Neural cell (in vitro differentiated cells): ENCODE measurements around the gene FAM78B. TPM values are rescaled to one million over a fixed set of nuclear protein-coding genes. Genes with fewer than 3 reads are reported as not detected.

Experiments
- H2AFZ ChIP-seq: fragments of 200-600, 300-800 bp; sonication (generic), shearing (Covaris generic); 2 replicates; pipeline ENCODE4 v1.6.0; 2014; ENCODE audit warnings: low read depth, mild to moderate bottlenecking, antibody characterized with exemption, low read length, moderate library complexity
- H3F3A ChIP-seq: fragments of 200-600 bp; shearing (Covaris generic); 2 replicates; pipeline ENCODE4 v1.6.1; 2016; ENCODE audit warnings: mild to moderate bottlenecking, moderate library complexity, mixed read lengths, antibody characterized with exemption, low read length; ENCODE audit not compliant: insufficient read depth, poor library complexity, severe bottlenecking
- H3K27ac ChIP-seq: fragments of 200-600, 300-800 bp; sonication (generic), shearing (Covaris generic); 2 replicates; pipeline ENCODE4 v1.5.1; 2014; ENCODE audit warnings: mild to moderate bottlenecking, low read length, moderate library complexity
- H3K27me3 ChIP-seq: fragments of 300-800, 200-600 bp; sonication (generic), shearing (Covaris generic); 2 replicates; pipeline ENCODE4 v1.6.0; 2014; ENCODE audit warnings: mild to moderate bottlenecking, low read depth, low read length, moderate library complexity; ENCODE audit not compliant: insufficient read depth
- H3K36me3 ChIP-seq: fragments of 300-800, 200-600 bp; sonication (generic), shearing (Covaris generic); 2 replicates; pipeline ENCODE4 v1.5.1; 2014; ENCODE audit warnings: mild to moderate bottlenecking, antibody characterized with exemption, low read length, moderate library complexity; ENCODE audit not compliant: insufficient read depth
- H3K4me2 ChIP-seq: fragments of 300-800, 200-600 bp; sonication (generic), shearing (Covaris generic); 2 replicates; pipeline ENCODE4 v1.6.0; 2014; ENCODE audit warnings: mild to moderate bottlenecking, low read length
- H3K4me3 ChIP-seq: fragments of 300-800, 200-600 bp; sonication (generic), shearing (Covaris generic); 2 replicates; pipeline ENCODE4 v1.5.1; 2014; ENCODE audit warnings: mild to moderate bottlenecking, low read length, moderate library complexity
- H3K79me2 ChIP-seq: fragments of 200-600 bp; shearing (Covaris generic); replicated peaks from 2 replicates; pipeline ENCODE4 v1.6.0; 2014; ENCODE audit warnings: mild to moderate bottlenecking, low read length, moderate library complexity; ENCODE audit not compliant: insufficient read depth
- H3K9ac ChIP-seq: fragments of 300-800, 200-600 bp; sonication (generic), shearing (Covaris generic); 2 replicates; pipeline ENCODE4 v1.6.1; 2016; ENCODE audit warnings: mild to moderate bottlenecking, low read length, mixed read lengths
- H3K9me2 ChIP-seq: fragments of 200-600 bp; shearing (Covaris generic); 2 replicates; pipeline ENCODE4 v1.6.1; 2016; ENCODE audit warnings: mild to moderate bottlenecking, low read length, mixed read lengths; ENCODE audit not compliant: insufficient read depth
- H3K9me3 ChIP-seq: fragments of 200-600, 300-800 bp; sonication (generic), shearing (Covaris generic); 2 replicates; pipeline ENCODE4 v1.6.1; 2016; ENCODE audit warnings: mild to moderate bottlenecking, mixed run types, low read length, moderate library complexity, mixed read lengths
- H4K20me1 ChIP-seq: fragments of 200-600 bp; shearing (Covaris generic); 2 replicates; pipeline ENCODE4 v1.6.1; 2016; ENCODE audit warnings: mild to moderate bottlenecking, mixed run types; ENCODE audit not compliant: insufficient read depth
- EP300 ChIP-seq: fragments of 450-650 bp; conservative IDR thresholded peaks from 2 replicates; pipeline ENCODE4 v1.6.1; 2014; ENCODE audit warnings: antibody characterized with exemption, mild to moderate bottlenecking, moderate library complexity; ENCODE audit not compliant: poor library complexity, severe bottlenecking
- EZH2 ChIP-seq: fragments of 200-600, 300-800 bp; shearing (Covaris generic), sonication (generic); IDR thresholded peaks from 2 replicates; pipeline ENCODE4 v1.6.1; 2014; ENCODE audit warnings: antibody characterized with exemption, low read length, borderline replicate concordance, mild to moderate bottlenecking; ENCODE audit not compliant: insufficient read depth, poor library complexity, severe bottlenecking
- MXI1 ChIP-seq: fragments of 450-650 bp; conservative IDR thresholded peaks from 2 replicates; pipeline ENCODE4 v1.6.1; 2014; ENCODE audit warnings: antibody characterized with exemption, mild to moderate bottlenecking; ENCODE audit not compliant: poor library complexity, severe bottlenecking
- POLR2AphosphoS5 ChIP-seq: IDR thresholded peaks from 2 replicates; pipeline ENCODE4 v1.6.1; 2012
- RAD21 ChIP-seq: fragments of 450-650 bp; conservative IDR thresholded peaks from 2 replicates; pipeline ENCODE4 v1.6.1; 2014; ENCODE audit warnings: antibody characterized with exemption, mild to moderate bottlenecking, moderate library complexity
- SMC3 ChIP-seq: fragments of 450-650 bp; conservative IDR thresholded peaks from 2 replicates; pipeline ENCODE4 v1.6.1; 2014; ENCODE audit warnings: antibody characterized with exemption, mild to moderate bottlenecking, moderate library complexity; ENCODE audit not compliant: poor library complexity
- TAF1 ChIP-seq: IDR thresholded peaks from 2 replicates; pipeline ENCODE4 v1.6.1; 2012; ENCODE audit warnings: low read depth
- polyA plus RNA-seq: library from polyadenylated mRNA; depleted of rRNA; stranded (reverse); fragments of >200 nt; gene quantifications from 2 replicates; pipeline ENCODE4 v1.2.3, GENCODE V29; 2014
- TF ChIP-seq, protein P1 (sequence below): fragments of 450-650 bp; IDR thresholded peaks from 2 replicates; pipeline ENCODE4 v1.5.1; 2014; ENCODE audit warnings: antibody characterized with exemption, mild to moderate bottlenecking, moderate library complexity; ENCODE audit not compliant: poor library complexity, severe bottlenecking
- TF ChIP-seq, protein P2 (sequence below): IDR thresholded peaks from 2 replicates; pipeline ENCODE4 v1.6.1; 2012; ENCODE audit warnings: borderline replicate concordance

Gene FAM78B
- polyA plus RNA-seq, 1 donor from 2014 or later: 2.4 TPM

DNA sequence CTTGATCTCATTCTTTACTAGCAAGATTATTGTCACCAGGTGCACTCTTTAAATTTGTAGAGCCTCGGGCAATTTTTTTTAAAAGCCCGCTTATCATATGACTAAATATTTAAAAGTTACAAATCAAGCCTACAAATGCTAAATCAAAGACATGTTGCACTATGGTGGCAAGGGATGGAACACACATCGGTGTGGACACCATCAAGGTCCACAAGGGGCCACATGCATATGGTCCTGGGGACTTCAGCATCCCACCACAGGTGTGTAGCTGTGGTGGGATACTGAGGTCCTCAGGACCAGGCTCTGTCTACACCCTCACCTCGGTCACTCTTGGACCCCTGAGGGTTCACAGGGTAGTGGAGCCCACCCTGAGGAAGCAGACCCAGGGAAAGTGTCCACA is 45.8 kb downstream of the FAM78B start:
- H3K9me3 ChIP-seq: no peaks in the 10 kb centered on the region
- no peak overlapping the region for H3K27ac ChIP-seq
- H3K27me3 ChIP-seq: no peaks in the 10 kb centered on the region
- H3K4me3 ChIP-seq: no peak overlapping the region
- no peaks in the 10 kb centered on the region for H3K79me2 ChIP-seq
- no peak for TF ChIP-seq TAF1
- no peak for TF ChIP-seq EZH2
- TF ChIP-seq POLR2AphosphoS5: no peak
- TF ChIP-seq, protein P1, sequence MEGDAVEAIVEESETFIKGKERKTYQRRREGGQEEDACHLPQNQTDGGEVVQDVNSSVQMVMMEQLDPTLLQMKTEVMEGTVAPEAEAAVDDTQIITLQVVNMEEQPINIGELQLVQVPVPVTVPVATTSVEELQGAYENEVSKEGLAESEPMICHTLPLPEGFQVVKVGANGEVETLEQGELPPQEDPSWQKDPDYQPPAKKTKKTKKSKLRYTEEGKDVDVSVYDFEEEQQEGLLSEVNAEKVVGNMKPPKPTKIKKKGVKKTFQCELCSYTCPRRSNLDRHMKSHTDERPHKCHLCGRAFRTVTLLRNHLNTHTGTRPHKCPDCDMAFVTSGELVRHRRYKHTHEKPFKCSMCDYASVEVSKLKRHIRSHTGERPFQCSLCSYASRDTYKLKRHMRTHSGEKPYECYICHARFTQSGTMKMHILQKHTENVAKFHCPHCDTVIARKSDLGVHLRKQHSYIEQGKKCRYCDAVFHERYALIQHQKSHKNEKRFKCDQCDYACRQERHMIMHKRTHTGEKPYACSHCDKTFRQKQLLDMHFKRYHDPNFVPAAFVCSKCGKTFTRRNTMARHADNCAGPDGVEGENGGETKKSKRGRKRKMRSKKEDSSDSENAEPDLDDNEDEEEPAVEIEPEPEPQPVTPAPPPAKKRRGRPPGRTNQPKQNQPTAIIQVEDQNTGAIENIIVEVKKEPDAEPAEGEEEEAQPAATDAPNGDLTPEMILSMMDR: no peak
- TF ChIP-seq RAD21: no peak
- TF ChIP-seq EP300: no peak
- TF ChIP-seq SMC3: no peak
- TF ChIP-seq MXI1: no peak
- TF ChIP-seq, protein P2, sequence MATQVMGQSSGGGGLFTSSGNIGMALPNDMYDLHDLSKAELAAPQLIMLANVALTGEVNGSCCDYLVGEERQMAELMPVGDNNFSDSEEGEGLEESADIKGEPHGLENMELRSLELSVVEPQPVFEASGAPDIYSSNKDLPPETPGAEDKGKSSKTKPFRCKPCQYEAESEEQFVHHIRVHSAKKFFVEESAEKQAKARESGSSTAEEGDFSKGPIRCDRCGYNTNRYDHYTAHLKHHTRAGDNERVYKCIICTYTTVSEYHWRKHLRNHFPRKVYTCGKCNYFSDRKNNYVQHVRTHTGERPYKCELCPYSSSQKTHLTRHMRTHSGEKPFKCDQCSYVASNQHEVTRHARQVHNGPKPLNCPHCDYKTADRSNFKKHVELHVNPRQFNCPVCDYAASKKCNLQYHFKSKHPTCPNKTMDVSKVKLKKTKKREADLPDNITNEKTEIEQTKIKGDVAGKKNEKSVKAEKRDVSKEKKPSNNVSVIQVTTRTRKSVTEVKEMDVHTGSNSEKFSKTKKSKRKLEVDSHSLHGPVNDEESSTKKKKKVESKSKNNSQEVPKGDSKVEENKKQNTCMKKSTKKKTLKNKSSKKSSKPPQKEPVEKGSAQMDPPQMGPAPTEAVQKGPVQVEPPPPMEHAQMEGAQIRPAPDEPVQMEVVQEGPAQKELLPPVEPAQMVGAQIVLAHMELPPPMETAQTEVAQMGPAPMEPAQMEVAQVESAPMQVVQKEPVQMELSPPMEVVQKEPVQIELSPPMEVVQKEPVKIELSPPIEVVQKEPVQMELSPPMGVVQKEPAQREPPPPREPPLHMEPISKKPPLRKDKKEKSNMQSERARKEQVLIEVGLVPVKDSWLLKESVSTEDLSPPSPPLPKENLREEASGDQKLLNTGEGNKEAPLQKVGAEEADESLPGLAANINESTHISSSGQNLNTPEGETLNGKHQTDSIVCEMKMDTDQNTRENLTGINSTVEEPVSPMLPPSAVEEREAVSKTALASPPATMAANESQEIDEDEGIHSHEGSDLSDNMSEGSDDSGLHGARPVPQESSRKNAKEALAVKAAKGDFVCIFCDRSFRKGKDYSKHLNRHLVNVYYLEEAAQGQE: no peak
- no peaks in the 10 kb centered on the region for H4K20me1 ChIP-seq
- no peaks in the 10 kb centered on the region for H3K36me3 ChIP-seq
- no peaks in the 10 kb centered on the region for H3F3A ChIP-seq
- H3K4me2 ChIP-seq: no peak overlapping the region
- no peak overlapping the region for H2AFZ ChIP-seq
- no peaks in the 10 kb centered on the region for H3K9me2 ChIP-seq
- H3K9ac ChIP-seq: no peak overlapping the region

DNA sequence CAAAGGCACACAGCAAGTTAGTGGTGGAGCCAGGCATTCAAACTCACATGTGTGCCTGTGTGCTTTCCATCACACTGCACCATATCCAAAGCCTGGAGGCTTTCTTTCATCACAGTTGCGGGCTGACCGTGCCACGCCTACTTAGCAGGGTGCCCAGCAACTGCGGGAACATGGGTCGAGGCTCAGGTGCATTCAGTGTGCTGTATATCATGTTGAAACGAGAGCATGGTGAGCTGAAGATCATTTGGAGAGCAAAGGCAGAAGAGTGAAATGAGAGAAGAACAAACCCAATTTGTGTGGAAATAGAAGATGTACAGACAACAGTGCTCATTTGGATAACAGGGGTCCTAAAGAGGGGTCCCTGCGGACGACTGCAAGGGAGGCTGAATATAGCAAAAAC is 46.5 kb downstream of the FAM78B start:
- H2AFZ ChIP-seq: no peak overlapping the region
- no peaks in the 10 kb centered on the region for H3K9me3 ChIP-seq
- H3K36me3 ChIP-seq: no peaks in the 10 kb centered on the region
- H3K27me3 ChIP-seq: no peaks in the 10 kb centered on the region
- H4K20me1 ChIP-seq: no peaks in the 10 kb centered on the region
- no peak overlapping the region for H3K4me3 ChIP-seq
- no peaks in the 10 kb centered on the region for H3K9me2 ChIP-seq
- no peaks in the 10 kb centered on the region for H3F3A ChIP-seq
- H3K4me2 ChIP-seq: no peak overlapping the region
- no peak overlapping the region for H3K27ac ChIP-seq
- H3K9ac ChIP-seq: no peak overlapping the region
- TF ChIP-seq, protein P2: no peak
- TF ChIP-seq, protein P1: no peak
- no peak for TF ChIP-seq POLR2AphosphoS5
- TF ChIP-seq RAD21: no peak
- TF ChIP-seq MXI1: no peak
- TF ChIP-seq EP300: no peak
- TF ChIP-seq TAF1: no peak
- TF ChIP-seq EZH2: no peak
- TF ChIP-seq SMC3: no peak
- no peaks in the 10 kb centered on the region for H3K79me2 ChIP-seq
